Endothelial cell (in vitro differentiated cells): ENCODE data around the gene SLCO1B3. TPM values are rescaled to one million over a fixed set of nuclear protein-coding genes. Genes with fewer than 3 reads are reported as not detected.

Source experiments
- DNase-seq: peaks from one replicate; pipeline ENCODE4 v3.0.0; 2021; ENCODE audit warnings: low spot score
- H3K27ac Mint-ChIP-seq: one replicate; pipeline ENCODE4 v1.8.0; 2021; ENCODE audit warnings: mixed read lengths, inconsistent platforms; ENCODE audit not compliant: unreplicated experiment
- H3K27me3 Mint-ChIP-seq: one replicate; pipeline ENCODE4 v1.8.0; 2021; ENCODE audit warnings: mild to moderate bottlenecking, moderate library complexity, mixed read lengths, inconsistent platforms; ENCODE audit not compliant: unreplicated experiment
- H3K36me3 Mint-ChIP-seq: one replicate; pipeline ENCODE4 v1.8.0; 2021; ENCODE audit warnings: mild to moderate bottlenecking, low read depth, mixed read lengths, inconsistent platforms; ENCODE audit not compliant: unreplicated experiment
- H3K4me1 Mint-ChIP-seq: one replicate; pipeline ENCODE4 v1.8.0; 2021; ENCODE audit warnings: mild to moderate bottlenecking, mixed read lengths, inconsistent platforms; ENCODE audit not compliant: unreplicated experiment
- H3K4me3 Mint-ChIP-seq: one replicate; pipeline ENCODE4 v1.8.0; 2021; ENCODE audit warnings: mild to moderate bottlenecking, mixed read lengths, inconsistent platforms; ENCODE audit not compliant: unreplicated experiment
- H3K9me3 Mint-ChIP-seq: one replicate; pipeline ENCODE4 v1.8.0; 2021; ENCODE audit warnings: mixed read lengths, inconsistent platforms; ENCODE audit not compliant: unreplicated experiment
- total RNA-seq: library from RNA; stranded (reverse); fragmentation: NEBNext Ultra II Directional; extraction: Animal tissue kit (Norgen Biotek cat#: 25700); gene quantifications from one replicate; pipeline ENCODE4 v1.2.1, GENCODE V29; 2021; ENCODE audit not compliant: unreplicated experiment
- TF ChIP-seq, protein P1 (sequence below): fragments of 200-600 bp; sonication (generic); IDR thresholded peaks from one replicate; pipeline ENCODE4 v1.5.0; 2021; ENCODE audit warnings: antibody characterized with exemption; ENCODE audit not compliant: unreplicated experiment

Gene SLCO1B3
- total RNA-seq, 1 donor from 2014 or later, result not detected

DNA sequence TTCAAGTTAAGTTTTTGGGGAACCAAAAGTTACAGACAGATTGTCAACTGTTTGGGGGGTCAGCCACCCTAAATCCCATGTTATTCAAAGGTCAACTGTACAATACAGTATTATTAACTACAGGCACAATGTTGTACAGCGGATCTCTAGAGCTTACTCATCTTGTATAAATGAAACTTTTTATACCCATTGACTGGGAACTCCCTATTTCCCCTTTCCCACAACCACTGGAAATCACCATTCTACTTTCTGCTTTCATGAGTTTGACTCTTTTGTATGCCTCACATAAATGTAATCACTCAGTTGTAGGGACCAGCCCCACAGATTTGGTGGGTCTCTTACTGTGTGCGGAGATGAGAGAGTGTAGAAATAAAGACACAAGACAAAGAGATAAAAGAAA lies 57.8 kb downstream of the SLCO1B3 start:
- Mint-ChIP-seq H3K27ac (no peak overlapping the region), H3K4me1 (peaks cover 4% of the 10 kb centered on the region), H3K27me3 (no peaks in the 10 kb centered on the region), H3K4me3 (no peak overlapping the region), H3K36me3 (no peaks in the 10 kb centered on the region), H3K9me3 (no peaks in the 10 kb centered on the region)
- TF ChIP-seq, protein P1, sequence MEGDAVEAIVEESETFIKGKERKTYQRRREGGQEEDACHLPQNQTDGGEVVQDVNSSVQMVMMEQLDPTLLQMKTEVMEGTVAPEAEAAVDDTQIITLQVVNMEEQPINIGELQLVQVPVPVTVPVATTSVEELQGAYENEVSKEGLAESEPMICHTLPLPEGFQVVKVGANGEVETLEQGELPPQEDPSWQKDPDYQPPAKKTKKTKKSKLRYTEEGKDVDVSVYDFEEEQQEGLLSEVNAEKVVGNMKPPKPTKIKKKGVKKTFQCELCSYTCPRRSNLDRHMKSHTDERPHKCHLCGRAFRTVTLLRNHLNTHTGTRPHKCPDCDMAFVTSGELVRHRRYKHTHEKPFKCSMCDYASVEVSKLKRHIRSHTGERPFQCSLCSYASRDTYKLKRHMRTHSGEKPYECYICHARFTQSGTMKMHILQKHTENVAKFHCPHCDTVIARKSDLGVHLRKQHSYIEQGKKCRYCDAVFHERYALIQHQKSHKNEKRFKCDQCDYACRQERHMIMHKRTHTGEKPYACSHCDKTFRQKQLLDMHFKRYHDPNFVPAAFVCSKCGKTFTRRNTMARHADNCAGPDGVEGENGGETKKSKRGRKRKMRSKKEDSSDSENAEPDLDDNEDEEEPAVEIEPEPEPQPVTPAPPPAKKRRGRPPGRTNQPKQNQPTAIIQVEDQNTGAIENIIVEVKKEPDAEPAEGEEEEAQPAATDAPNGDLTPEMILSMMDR, result no peak
- DNase-seq, result no peak

DNA sequence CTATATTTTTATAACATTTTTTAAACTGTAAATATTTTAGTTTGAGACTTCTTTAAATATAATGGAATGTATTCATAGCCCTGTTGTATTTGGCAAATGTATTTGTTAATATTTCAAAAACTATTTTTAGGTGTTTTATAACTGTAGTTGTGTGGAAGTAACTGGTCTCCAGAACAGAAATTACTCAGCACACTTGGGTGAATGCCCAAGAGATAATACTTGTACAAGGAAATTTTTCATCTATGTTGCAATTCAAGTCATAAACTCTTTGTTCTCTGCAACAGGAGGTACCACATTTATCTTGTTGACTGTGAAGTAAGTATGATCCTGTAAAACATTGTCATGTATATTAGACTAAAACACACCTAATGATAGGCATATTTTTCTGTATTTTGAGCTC lies 72.8 kb downstream of the SLCO1B3 start:
- no peaks in the 10 kb centered on the region for H3K27me3 Mint-ChIP-seq
- no peaks in the 10 kb centered on the region for H3K4me1 Mint-ChIP-seq
- no peaks in the 10 kb centered on the region for H3K9me3 Mint-ChIP-seq
- H3K27ac Mint-ChIP-seq, result no peak overlapping the region
- no peaks in the 10 kb centered on the region for H3K36me3 Mint-ChIP-seq
- no peak overlapping the region for H3K4me3 Mint-ChIP-seq
- TF ChIP-seq, protein P1, result no peak
- DNase-seq, result no peak

DNA sequence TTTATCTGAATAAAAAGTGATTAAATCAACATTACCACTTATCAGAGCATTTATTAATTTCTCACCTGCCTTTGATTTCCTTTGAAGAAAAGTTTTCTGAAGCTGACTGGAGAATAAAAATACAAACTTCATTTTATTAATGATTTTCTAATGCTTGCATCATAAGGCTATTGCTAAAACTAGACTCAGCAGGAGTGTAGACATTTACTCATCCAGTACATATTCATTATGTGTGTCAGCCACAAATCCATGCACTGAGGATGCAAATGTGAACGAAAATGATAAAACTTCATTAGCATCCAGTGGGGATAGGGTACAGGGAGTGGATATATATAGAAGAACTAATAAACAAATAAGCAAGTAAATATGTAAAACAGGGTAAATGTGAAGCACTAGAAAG lies 74.6 kb downstream of the SLCO1B3 start:
- H3K4me1 Mint-ChIP-seq, result no peaks in the 10 kb centered on the region
- H3K36me3 Mint-ChIP-seq, result no peaks in the 10 kb centered on the region
- H3K4me3 Mint-ChIP-seq, result no peak overlapping the region
- no peak overlapping the region for H3K27ac Mint-ChIP-seq
- H3K9me3 Mint-ChIP-seq, result no peaks in the 10 kb centered on the region
- H3K27me3 Mint-ChIP-seq, result no peaks in the 10 kb centered on the region
- no peak for DNase-seq
- TF ChIP-seq, protein P1, result no peak

DNA sequence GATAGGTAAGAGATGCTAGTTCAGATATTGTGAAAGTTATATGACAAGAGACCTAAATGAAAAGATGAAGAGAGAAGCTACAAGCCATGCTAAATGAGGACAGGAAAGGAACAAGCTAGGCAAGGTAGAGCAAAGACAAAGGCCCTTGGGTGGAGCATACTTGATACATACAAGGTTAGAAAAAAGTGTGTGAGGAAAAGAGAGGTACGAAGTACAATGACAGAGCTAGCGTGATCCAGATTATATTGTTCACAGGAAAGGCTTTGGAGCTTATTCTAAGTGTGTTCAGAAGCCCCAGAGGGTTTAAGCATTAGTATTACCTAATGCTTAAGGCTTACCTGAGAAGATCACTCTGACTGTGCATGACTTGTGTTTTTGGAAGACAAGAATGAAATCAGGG lies 75.0 kb downstream of the SLCO1B3 start:
- H3K9me3 Mint-ChIP-seq, result no peaks in the 10 kb centered on the region
- H3K36me3 Mint-ChIP-seq, result no peaks in the 10 kb centered on the region
- TF ChIP-seq, protein P1, result no peak
- no peak overlapping the region for H3K27ac Mint-ChIP-seq
- H3K27me3 Mint-ChIP-seq, result no peaks in the 10 kb centered on the region
- H3K4me1 Mint-ChIP-seq, result no peaks in the 10 kb centered on the region
- DNase-seq, result no peak
- no peak overlapping the region for H3K4me3 Mint-ChIP-seq

DNA sequence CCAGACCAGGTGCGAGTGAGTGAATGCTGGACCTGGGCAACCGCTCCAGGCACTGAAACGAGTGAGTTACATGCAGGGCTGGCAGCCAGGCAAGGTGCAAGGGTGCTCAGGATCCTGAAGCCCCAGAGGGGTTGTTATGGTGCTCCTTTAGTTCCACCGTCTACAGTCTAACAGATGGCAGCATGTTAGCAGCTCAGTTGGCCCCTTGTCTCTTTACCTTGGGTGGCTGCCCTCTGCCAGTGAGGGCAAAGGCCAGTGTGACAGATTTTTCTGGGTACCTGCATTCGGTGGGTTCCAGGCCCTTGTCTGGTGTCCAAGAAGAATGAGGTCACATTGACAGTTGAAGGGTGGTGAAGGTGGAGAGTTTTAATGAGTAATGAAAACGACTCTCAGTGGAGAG lies 106.8 kb downstream of the SLCO1B3 start:
- H3K9me3 Mint-ChIP-seq, result no peaks in the 10 kb centered on the region
- H3K4me1 Mint-ChIP-seq, result no peaks in the 10 kb centered on the region
- TF ChIP-seq, protein P1, result no peak
- H3K4me3 Mint-ChIP-seq, result no peak overlapping the region
- no peaks in the 10 kb centered on the region for H3K27me3 Mint-ChIP-seq
- no peak for DNase-seq
- H3K27ac Mint-ChIP-seq, result no peak overlapping the region
- H3K36me3 Mint-ChIP-seq, result no peaks in the 10 kb centered on the region
